Sigmoid colon (tissue), 4 donors: Measurements from ENCODE around the gene CTTNBP2NL.

Experiments used
- CTCF ChIP-seq, 4 experiments: fragments of 450-650 bp in 3 of 4; fragments of 200-600 bp in 1 of 4; IDR thresholded peaks; one replicate each; pipeline ENCODE4 v1.5.1; 2016 to 2019; ENCODE audit warnings: antibody characterized with exemption in 4 of 4, mild to moderate bottlenecking in 3 of 4, moderate library complexity in 2 of 4
- EP300 ChIP-seq, 4 donors: sonication (generic); formaldehyde crosslinking; IDR thresholded peaks; one replicate each; pipeline ENCODE4 v1.6.1; 2017; ENCODE audit warnings: antibody characterized with exemption in 4 of 4

- TF ChIP-seq CTCF (IDR thresholded peaks at IDR 0.05) = no peak
- no peak for TF ChIP-seq EP300 (IDR thresholded peaks at IDR 0.05)
Observed at GRCh38 chr1:112496290-112496689, 100.3 kb downstream of the CTTNBP2NL start.
